ENCODE data around the gene UGDH. TPM values are rescaled to one million over a fixed set of nuclear protein-coding genes. Genes with fewer than 3 reads are reported as not detected.

Gene UGDH
- total and polyA plus RNA-seq, 2 of the 8 experiments (the other 6 are each of a cell fraction or from before 2014, with no cell fraction given): 32.0 to 128 TPM

- no peaks in the 10 kb centered on the region for H3K27me3 ChIP-seq (replicated peaks in 1 of 4; ENCODE audit: control insufficient read depth in 3 of 4, extremely low read depth in 1 of 4, insufficient read depth in 3 of 4, low read length in 3 of 4)
- H3K23ac ChIP-seq (ENCODE audit: insufficient read length): no peak overlapping the region
- H3K79me2 ChIP-seq (ENCODE audit: control insufficient read depth in 1 of 2, insufficient read depth in 2 of 2, low read length in 2 of 2): no peaks in the 10 kb centered on the region
- no peak overlapping the region for H2BK20ac ChIP-seq (ENCODE audit: low read length)
- H2BK5ac ChIP-seq (ENCODE audit: low read depth, low read length): no peak overlapping the region
- no peak overlapping the region for H4K5ac ChIP-seq (ENCODE audit: insufficient read length, low read depth, low read length)
- CTCF ChIA-PET (ENCODE audit: partially characterized antibody): interaction anchor here (0.6 to 1.3 kb wide), 4 partner anchors 12 to 1002 kb away, joined by 3 to 4 read pairs (median 3); no protein-coding TSS in a partner anchor
- POLR2A ChIA-PET (ENCODE audit: partially characterized antibody): interaction anchor here (0.7 to 1.7 kb wide), 3 partner anchors 9 to 37 kb away, joined by 3 read pairs; partner anchors contain the start of genes LIAS and RPL9
- no peak overlapping the region; a peak in 1 of 7 replicates for H3K9ac ChIP-seq (replicated peaks in 1 of 4; ENCODE audit: extremely low read depth in 1 of 4, low read depth in 3 of 4, low read length in 3 of 4)
- no peaks in the 10 kb centered on the region for H3K9me3 ChIP-seq (ENCODE audit: insufficient read depth in 2 of 2, low read depth in 1 of 2, low read length in 1 of 2)
- DNase-seq (ENCODE audit: low read depth in 1 of 2, low spot score in 2 of 2): peak in 1 of 2 experiments; percentile 16
- H4K91ac ChIP-seq (replicated peaks; ENCODE audit: insufficient read length, low read length): no peak overlapping the region
- no peak overlapping the region for H2AFZ ChIP-seq (ENCODE audit: low read length)
- FAIRE-seq: no peak
- H3K56ac ChIP-seq (replicated peaks; ENCODE audit: insufficient read length, low read depth, low read length): no peak overlapping the region
- H2BK120ac ChIP-seq (replicated peaks; ENCODE audit: low read depth, low read length): no peak overlapping the region
- no peaks in the 10 kb centered on the region for H3K23me2 ChIP-seq (ENCODE audit: low read depth, low read length)
- no peaks in the 10 kb centered on the region for H3K4me1 ChIP-seq (replicated peaks in 1 of 4; ENCODE audit: control insufficient read depth in 3 of 4, insufficient read depth in 4 of 4, low read length in 3 of 4)
- no peak overlapping the region for H3K18ac ChIP-seq (ENCODE audit: extremely low read depth, low read length)
- no peak overlapping the region for H3K14ac ChIP-seq (ENCODE audit: insufficient read length)
- H3K36me3 ChIP-seq (ENCODE audit: control insufficient read depth in 2 of 4, insufficient read depth in 4 of 4, low read length in 3 of 4): peaks cover 0 to 22% (median 4%) of the 10 kb centered on the region in 4 experiments; a peak in 3 of 8 replicates
- H3K4ac ChIP-seq (replicated peaks; ENCODE audit: insufficient read length, low read depth, low read length): no peak overlapping the region
- H4K20me1 ChIP-seq (replicated peaks in 1 of 2; ENCODE audit: control insufficient read depth in 1 of 2, insufficient read depth in 2 of 2, low read length in 2 of 2): no peaks in the 10 kb centered on the region
- H3K79me1 ChIP-seq (ENCODE audit: low read depth, low read length): no peaks in the 10 kb centered on the region
- no peak overlapping the region for H3K4me3 ChIP-seq (ENCODE audit: extremely low read depth in 1 of 4, insufficient read depth in 2 of 4, low read depth in 3 of 4, low read length in 4 of 4)
- no peak overlapping the region for H2BK12ac ChIP-seq (ENCODE audit: low read depth, low read length)
- no peak overlapping the region for H3K4me2 ChIP-seq (ENCODE audit: insufficient read depth in 1 of 2, low read depth in 2 of 2, low read length in 2 of 2)
- no peak overlapping the region for H4K8ac ChIP-seq (ENCODE audit: extremely low read depth, insufficient read depth, low read length)
- H2AK5ac ChIP-seq (ENCODE audit: low read depth, low read length): no peak overlapping the region
- H2BK15ac ChIP-seq (ENCODE audit: low read length): no peak overlapping the region
- no peak overlapping the region for H3K27ac ChIP-seq (ENCODE audit: low read depth, low read length)
- 95% methylated on average over 4 of the region's 4 CpGs; no CpG with 5 or more reads in 1 of the 2 experiments for WGBS, 2 experiments (ENCODE audit: extremely low coverage in 1 of 2, insufficient coverage in 1 of 2, insufficient read length in 1 of 2, insufficient replicate concordance in 2 of 2, low coverage in 1 of 2, low lambda C conversion rate in 2 of 2, missing lambda C conversion rate in 1 of 2)
- TF ChIP-seq SIRT6 (IDR thresholded peaks at IDR 0.05; ENCODE audit: low read length): no peak
- no peak for TF ChIP-seq JUND (IDR thresholded peaks at IDR 0.05; ENCODE audit: low read length)
- TF ChIP-seq POU5F1 (IDR thresholded peaks at IDR 0.05; ENCODE audit: low read depth, low read length): no peak
- TF ChIP-seq BRCA1 (IDR thresholded peaks at IDR 0.05; ENCODE audit: low read depth, low read length): no peak
- TF ChIP-seq FOSL1 (IDR thresholded peaks at IDR 0.05; ENCODE audit: insufficient read depth, low read depth, low read length): no peak
- no peak for TF ChIP-seq CTBP2 (IDR thresholded peaks at IDR 0.05; ENCODE audit: borderline replicate concordance, insufficient read depth, insufficient read length, low read length)
- no peak for TF ChIP-seq NANOG (IDR thresholded peaks at IDR 0.05; ENCODE audit: insufficient read depth, low read depth, low read length, poor library complexity, severe bottlenecking)
- TF ChIP-seq POLR2A (IDR thresholded peaks at IDR 0.05; ENCODE audit: control extremely low read depth in 1 of 2, low read depth in 2 of 2, low read length in 2 of 2): no peak
- no peak for TF ChIP-seq YY1 (IDR thresholded peaks at IDR 0.05; ENCODE audit: low read depth, low read length)
- TF ChIP-seq EP300 (IDR thresholded peaks at IDR 0.05; ENCODE audit: borderline replicate concordance in 1 of 2, low read depth in 2 of 2, low read length in 2 of 2): no peak
Measured at GRCh38 chr4:39495446-39496213, 31.6 kb downstream of the UGDH start.

Measured in H1 (cell line).